22Rv1 (cell line): ENCODE data around the gene SRPRA.

ENCODE experiments used
- CTCF ChIP-seq: fragments of 450-650 bp; IDR thresholded peaks from 2 replicates; pipeline ENCODE4 v1.5.1; 2017; ENCODE audit warnings: mild to moderate bottlenecking
- ZFX ChIP-seq: fragments of 450-650 bp; IDR thresholded peaks from 2 replicates; pipeline ENCODE4 v1.6.1; 2017; ENCODE audit warnings: antibody characterized with exemption, borderline replicate concordance

GRCh38 chr11:126293726-126294125 is 25.0 kb upstream of the SRPRA start:
- TF ChIP-seq CTCF, result no peak
- TF ChIP-seq ZFX, result no peak
